Measurements from ENCODE around the gene LPCAT1.

LPCAT1 gene

DNA sequence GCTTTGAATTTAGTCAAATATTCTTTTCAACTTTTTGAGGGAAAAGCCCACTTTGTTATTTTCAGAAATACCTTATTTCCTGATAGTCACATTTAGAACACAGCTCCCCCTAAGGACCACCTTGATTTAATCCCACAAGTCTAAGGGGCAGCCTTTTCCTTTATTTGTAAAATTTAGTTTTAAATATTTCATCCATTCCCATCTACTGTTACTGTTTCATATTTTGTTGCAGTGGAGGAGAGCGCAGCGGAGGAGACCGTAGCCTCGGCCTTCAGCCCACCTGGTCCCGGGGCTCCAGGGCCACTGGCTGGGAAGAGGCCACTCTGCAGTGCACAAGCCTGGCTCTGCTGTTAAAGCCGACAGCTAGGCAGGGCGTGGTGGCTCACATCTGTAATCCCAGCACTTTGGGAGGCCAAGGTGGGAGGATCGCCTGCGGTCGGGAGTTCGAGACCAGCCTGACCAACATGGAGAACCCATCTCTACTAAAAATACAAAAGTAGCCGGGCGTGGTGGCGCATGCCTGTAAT lies 19.6 kb downstream of the LPCAT1 start:
- ATAC-seq: no peak
- no peak for TF ChIP-seq ZFP3 (CRISPR knock-in tag; IDR thresholded peaks at IDR 0.05)
- TF ChIP-seq, protein P1, sequence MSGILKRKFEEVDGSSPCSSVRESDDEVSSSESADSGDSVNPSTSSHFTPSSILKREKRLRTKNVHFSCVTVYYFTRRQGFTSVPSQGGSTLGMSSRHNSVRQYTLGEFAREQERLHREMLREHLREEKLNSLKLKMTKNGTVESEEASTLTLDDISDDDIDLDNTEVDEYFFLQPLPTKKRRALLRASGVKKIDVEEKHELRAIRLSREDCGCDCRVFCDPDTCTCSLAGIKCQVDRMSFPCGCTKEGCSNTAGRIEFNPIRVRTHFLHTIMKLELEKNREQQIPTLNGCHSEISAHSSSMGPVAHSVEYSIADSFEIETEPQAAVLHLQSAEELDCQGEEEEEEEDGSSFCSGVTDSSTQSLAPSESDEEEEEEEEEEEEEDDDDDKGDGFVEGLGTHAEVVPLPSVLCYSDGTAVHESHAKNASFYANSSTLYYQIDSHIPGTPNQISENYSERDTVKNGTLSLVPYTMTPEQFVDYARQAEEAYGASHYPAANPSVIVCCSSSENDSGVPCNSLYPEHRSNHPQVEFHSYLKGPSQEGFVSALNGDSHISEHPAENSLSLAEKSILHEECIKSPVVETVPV (CRISPR knock-in tag; IDR thresholded peaks at IDR 0.05): no peak
- TF ChIP-seq, protein P2, sequence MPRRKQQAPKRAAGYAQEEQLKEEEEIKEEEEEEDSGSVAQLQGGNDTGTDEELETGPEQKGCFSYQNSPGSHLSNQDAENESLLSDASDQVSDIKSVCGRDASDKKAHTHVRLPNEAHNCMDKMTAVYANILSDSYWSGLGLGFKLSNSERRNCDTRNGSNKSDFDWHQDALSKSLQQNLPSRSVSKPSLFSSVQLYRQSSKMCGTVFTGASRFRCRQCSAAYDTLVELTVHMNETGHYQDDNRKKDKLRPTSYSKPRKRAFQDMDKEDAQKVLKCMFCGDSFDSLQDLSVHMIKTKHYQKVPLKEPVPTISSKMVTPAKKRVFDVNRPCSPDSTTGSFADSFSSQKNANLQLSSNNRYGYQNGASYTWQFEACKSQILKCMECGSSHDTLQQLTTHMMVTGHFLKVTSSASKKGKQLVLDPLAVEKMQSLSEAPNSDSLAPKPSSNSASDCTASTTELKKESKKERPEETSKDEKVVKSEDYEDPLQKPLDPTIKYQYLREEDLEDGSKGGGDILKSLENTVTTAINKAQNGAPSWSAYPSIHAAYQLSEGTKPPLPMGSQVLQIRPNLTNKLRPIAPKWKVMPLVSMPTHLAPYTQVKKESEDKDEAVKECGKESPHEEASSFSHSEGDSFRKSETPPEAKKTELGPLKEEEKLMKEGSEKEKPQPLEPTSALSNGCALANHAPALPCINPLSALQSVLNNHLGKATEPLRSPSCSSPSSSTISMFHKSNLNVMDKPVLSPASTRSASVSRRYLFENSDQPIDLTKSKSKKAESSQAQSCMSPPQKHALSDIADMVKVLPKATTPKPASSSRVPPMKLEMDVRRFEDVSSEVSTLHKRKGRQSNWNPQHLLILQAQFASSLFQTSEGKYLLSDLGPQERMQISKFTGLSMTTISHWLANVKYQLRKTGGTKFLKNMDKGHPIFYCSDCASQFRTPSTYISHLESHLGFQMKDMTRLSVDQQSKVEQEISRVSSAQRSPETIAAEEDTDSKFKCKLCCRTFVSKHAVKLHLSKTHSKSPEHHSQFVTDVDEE (CRISPR knock-in tag; IDR thresholded peaks at IDR 0.05): no peak

DNA sequence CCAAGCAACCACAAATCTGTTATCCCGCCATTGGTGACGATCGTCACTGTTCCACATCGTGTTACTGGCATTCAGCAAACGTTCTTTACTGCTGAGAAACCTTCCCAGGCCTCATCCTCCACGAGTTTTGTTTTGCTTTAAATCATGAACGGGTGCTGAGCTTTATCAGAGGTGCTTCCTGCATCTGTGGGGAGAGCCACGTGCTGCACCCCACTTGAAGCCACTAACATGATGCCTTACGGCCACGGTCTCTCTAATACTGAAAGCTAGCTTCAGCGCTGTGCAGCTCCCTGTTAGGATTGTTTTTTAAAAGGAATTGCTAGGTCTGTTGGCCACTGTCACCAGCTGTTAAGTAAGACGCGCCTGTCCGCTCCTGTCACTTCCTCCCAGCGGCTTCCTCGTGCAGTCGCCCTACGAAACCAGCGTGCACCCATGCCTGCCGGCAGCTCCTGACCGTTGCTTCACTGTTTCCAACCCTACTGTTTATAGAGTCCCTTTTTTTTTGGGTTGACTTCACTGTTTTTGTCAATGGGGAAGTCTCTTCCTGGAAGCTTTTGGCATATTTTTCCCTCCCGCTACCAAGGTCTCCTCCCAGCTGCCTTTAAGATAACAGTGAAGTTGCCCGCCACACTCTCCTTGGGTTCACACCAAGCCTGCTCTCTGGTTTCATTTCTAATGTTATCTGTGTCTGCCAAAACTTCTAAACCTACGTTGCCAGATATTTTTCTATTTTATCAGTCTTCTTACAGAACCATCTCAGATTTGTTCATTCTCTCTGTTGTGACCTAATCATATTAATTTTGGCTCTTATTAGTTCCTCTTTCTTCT lies 20.3 kb downstream of the LPCAT1 start:
- TF ChIP-seq, protein P1 (CRISPR knock-in tag; IDR thresholded peaks at IDR 0.05): no peak
- no peak for TF ChIP-seq CSDC2 (CRISPR knock-in tag; IDR thresholded peaks at IDR 0.05)
- no peak for TF ChIP-seq SNAI2 (CRISPR knock-in tag; IDR thresholded peaks at IDR 0.05)
- TF ChIP-seq OSR1 (CRISPR knock-in tag; IDR thresholded peaks at IDR 0.05): no peak
- TF ChIP-seq, protein P2 (CRISPR knock-in tag; IDR thresholded peaks at IDR 0.05): no peak
- no peak for TF ChIP-seq ZNF565 (CRISPR knock-in tag; conservative IDR thresholded peaks at IDR 0.05; ENCODE audit: low read depth)
- no peak for TF ChIP-seq ZNF70 (CRISPR knock-in tag; IDR thresholded peaks at IDR 0.05)
- TF ChIP-seq RARB (CRISPR knock-in tag; IDR thresholded peaks at IDR 0.05): no peak
- TF ChIP-seq GLIS3 (CRISPR knock-in tag; IDR thresholded peaks at IDR 0.05): no peak
- TF ChIP-seq BACH2 (CRISPR knock-in tag; IDR thresholded peaks at IDR 0.05; ENCODE audit: borderline replicate concordance): no peak
- TF ChIP-seq ZNF8 (CRISPR knock-in tag; IDR thresholded peaks at IDR 0.05): no peak
- no peak for TF ChIP-seq ARNTL (CRISPR knock-in tag; IDR thresholded peaks at IDR 0.05; ENCODE audit: borderline replicate concordance, low read depth)
- TF ChIP-seq, protein P3, sequence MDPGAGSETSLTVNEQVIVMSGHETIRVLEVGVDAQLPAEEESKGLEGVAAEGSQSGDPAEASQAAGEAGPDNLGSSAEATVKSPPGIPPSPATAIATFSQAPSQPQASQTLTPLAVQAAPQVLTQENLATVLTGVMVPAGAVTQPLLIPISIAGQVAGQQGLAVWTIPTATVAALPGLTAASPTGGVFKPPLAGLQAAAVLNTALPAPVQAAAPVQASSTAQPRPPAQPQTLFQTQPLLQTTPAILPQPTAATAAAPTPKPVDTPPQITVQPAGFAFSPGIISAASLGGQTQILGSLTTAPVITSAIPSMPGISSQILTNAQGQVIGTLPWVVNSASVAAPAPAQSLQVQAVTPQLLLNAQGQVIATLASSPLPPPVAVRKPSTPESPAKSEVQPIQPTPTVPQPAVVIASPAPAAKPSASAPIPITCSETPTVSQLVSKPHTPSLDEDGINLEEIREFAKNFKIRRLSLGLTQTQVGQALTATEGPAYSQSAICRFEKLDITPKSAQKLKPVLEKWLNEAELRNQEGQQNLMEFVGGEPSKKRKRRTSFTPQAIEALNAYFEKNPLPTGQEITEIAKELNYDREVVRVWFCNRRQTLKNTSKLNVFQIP (CRISPR knock-in tag; IDR thresholded peaks at IDR 0.05; ENCODE audit: borderline replicate concordance, low read depth): no peak
- TF ChIP-seq, protein P4, sequence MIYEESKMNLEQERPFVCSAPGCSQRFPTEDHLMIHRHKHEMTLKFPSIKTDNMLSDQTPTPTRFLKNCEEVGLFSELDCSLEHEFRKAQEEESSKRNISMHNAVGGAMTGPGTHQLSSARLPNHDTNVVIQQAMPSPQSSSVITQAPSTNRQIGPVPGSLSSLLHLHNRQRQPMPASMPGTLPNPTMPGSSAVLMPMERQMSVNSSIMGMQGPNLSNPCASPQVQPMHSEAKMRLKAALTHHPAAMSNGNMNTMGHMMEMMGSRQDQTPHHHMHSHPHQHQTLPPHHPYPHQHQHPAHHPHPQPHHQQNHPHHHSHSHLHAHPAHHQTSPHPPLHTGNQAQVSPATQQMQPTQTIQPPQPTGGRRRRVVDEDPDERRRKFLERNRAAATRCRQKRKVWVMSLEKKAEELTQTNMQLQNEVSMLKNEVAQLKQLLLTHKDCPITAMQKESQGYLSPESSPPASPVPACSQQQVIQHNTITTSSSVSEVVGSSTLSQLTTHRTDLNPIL (CRISPR knock-in tag; IDR thresholded peaks at IDR 0.05; ENCODE audit: low read depth): no peak
- no peak for TF ChIP-seq TOX (CRISPR knock-in tag; IDR thresholded peaks at IDR 0.05; ENCODE audit: borderline replicate concordance)
- no peak for TF ChIP-seq PPARA (CRISPR knock-in tag; IDR thresholded peaks at IDR 0.05; ENCODE audit: borderline replicate concordance)
- TF ChIP-seq, protein P5, sequence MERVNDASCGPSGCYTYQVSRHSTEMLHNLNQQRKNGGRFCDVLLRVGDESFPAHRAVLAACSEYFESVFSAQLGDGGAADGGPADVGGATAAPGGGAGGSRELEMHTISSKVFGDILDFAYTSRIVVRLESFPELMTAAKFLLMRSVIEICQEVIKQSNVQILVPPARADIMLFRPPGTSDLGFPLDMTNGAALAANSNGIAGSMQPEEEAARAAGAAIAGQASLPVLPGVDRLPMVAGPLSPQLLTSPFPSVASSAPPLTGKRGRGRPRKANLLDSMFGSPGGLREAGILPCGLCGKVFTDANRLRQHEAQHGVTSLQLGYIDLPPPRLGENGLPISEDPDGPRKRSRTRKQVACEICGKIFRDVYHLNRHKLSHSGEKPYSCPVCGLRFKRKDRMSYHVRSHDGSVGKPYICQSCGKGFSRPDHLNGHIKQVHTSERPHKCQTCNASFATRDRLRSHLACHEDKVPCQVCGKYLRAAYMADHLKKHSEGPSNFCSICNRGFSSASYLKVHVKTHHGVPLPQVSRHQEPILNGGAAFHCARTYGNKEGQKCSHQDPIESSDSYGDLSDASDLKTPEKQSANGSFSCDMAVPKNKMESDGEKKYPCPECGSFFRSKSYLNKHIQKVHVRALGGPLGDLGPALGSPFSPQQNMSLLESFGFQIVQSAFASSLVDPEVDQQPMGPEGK (CRISPR knock-in tag; IDR thresholded peaks at IDR 0.05; ENCODE audit: borderline replicate concordance): no peak
- no peak for TF ChIP-seq ZFP3 (CRISPR knock-in tag; IDR thresholded peaks at IDR 0.05)
- no peak for TF ChIP-seq ZFP30 (CRISPR knock-in tag; IDR thresholded peaks at IDR 0.05)
- TF ChIP-seq ISL1 (CRISPR knock-in tag; IDR thresholded peaks at IDR 0.05): no peak
- ATAC-seq: no peak
